CD8-positive, alpha-beta memory T cell (primary cell): ENCODE data around the gene ANGPTL4. TPM values are rescaled to one million over a fixed set of nuclear protein-coding genes. Genes with fewer than 3 reads are reported as not detected.
"Not testable (repeated sequence)": the region's sequence is repeated elsewhere in the genome, so short reads cannot be mapped to it uniquely, and the experiment has no call there.

Experiments used
- CTCF ChIA-PET: fragments of 350-600 bp; sonication (Branson Sonifier 250); formaldehyde crosslinking; loops from one replicate; lab custom pipeline; 2021; ENCODE audit warnings: antibody characterized with exemption; lab: Charles Lee
- POLR2A ChIA-PET: fragments of 350-600 bp; sonication (Branson Sonifier 250); formaldehyde crosslinking; loops from one replicate; lab custom pipeline; 2021; ENCODE audit warnings: antibody characterized with exemption; lab: Charles Lee
- DNase-seq, 5 donors: peaks; one replicate each; pipeline versions ENCODE4 v3.0.0 to v3.0.0-alpha.2; 2020 to 2022; ENCODE audit warnings: mixed read lengths in 1 of 5
- H3K27ac ChIP-seq: one replicate; pipeline ENCODE4 v1.7.0; 2013; ENCODE audit warnings: low read depth, mild to moderate bottlenecking, low read length, moderate library complexity
- H3K27me3 ChIP-seq: 2 replicates; pipeline ENCODE4 v1.7.0; 2013; ENCODE audit warnings: low read length, mild to moderate bottlenecking; ENCODE audit not compliant: insufficient read depth, poor library complexity, severe bottlenecking
- H3K36me3 ChIP-seq: 2 replicates; pipeline ENCODE4 v1.7.0; 2013; ENCODE audit warnings: mild to moderate bottlenecking, low read length, moderate library complexity; ENCODE audit not compliant: insufficient read depth
- H3K4me1 ChIP-seq: 2 replicates; pipeline ENCODE4 v1.7.0; 2013; ENCODE audit warnings: mild to moderate bottlenecking, low read length, moderate library complexity; ENCODE audit not compliant: insufficient read depth
- H3K4me3 ChIP-seq: 2 replicates; pipeline ENCODE4 v1.7.0; 2013; ENCODE audit warnings: mild to moderate bottlenecking, low read length
- H3K9me3 ChIP-seq: 2 replicates; pipeline ENCODE4 v1.7.0; 2013; ENCODE audit warnings: mild to moderate bottlenecking, low read length
- H3K27ac Mint-ChIP-seq, 8 donors: one replicate each; pipeline ENCODE4 v1.8.0; 2020 to 2021; ENCODE audit warnings: mixed read lengths in 8 of 8, mild to moderate bottlenecking in 6 of 8, inconsistent platforms in 3 of 8, moderate library complexity in 3 of 8
- H3K27me3 Mint-ChIP-seq, 2 donors: one replicate each; pipeline ENCODE4 v1.8.0; 2020 to 2021; ENCODE audit warnings: mixed read lengths in 2 of 2, mild to moderate bottlenecking in 1 of 2, moderate library complexity in 1 of 2
- H3K36me3 Mint-ChIP-seq, 3 donors: one replicate each; pipeline ENCODE4 v1.8.0; 2020 to 2021; ENCODE audit warnings: mixed read lengths in 3 of 3, inconsistent platforms in 1 of 3, mild to moderate bottlenecking in 1 of 3
- H3K4me1 Mint-ChIP-seq, 3 donors: one replicate each; pipeline ENCODE4 v1.8.0; 2020 to 2021; ENCODE audit warnings: mixed read lengths in 3 of 3, inconsistent platforms in 1 of 3, mild to moderate bottlenecking in 1 of 3
- H3K4me3 Mint-ChIP-seq, 7 donors: one replicate each; pipeline ENCODE4 v1.8.0; 2020 to 2021; ENCODE audit warnings: mixed read lengths in 7 of 7, mild to moderate bottlenecking in 6 of 7, moderate library complexity in 4 of 7, inconsistent platforms in 2 of 7
- H3K9me3 Mint-ChIP-seq, 5 donors: one replicate each; pipeline ENCODE4 v1.8.0; 2020 to 2022; ENCODE audit warnings: mixed read lengths in 5 of 5, mild to moderate bottlenecking in 3 of 5, moderate library complexity in 2 of 5, inconsistent platforms in 1 of 5
- polyA plus RNA-seq: library from polyadenylated mRNA; unstranded; fragments of 300-500 nt; fragmentation: Illumina TruSeq; gene quantifications from one replicate; pipeline ENCODE4 v1.2.3, GENCODE V29; 2021
- total RNA-seq, 2 experiments: library from RNA; stranded (reverse); gene quantifications; one replicate each; pipeline ENCODE4 v1.2.3, GENCODE V29; 2021

The ANGPTL4 gene
- total and polyA plus RNA-seq, 3 experiments from 2014 or later: 0.28 TPM; not detected in 2

- peak overlapping the region in 1 of 8 donors; percentile 28 for H3K27ac Mint-ChIP-seq
- peaks cover 7% of the 10 kb centered on the region for H3K4me1 ChIP-seq
- peak overlapping the region in 6 of 7 donors; percentile 51 to 69 (median 66) for H3K4me3 Mint-ChIP-seq
- peaks cover 8 to 14% (median 10%) of the 10 kb centered on the region in 3 donors for H3K4me1 Mint-ChIP-seq
- H3K27ac ChIP-seq: no peak overlapping the region
- H3K27me3 ChIP-seq: peaks cover 6% of the 10 kb centered on the region
- CTCF ChIA-PET: interaction anchor here (1.0 to 1.3 kb wide), 2 partner anchors 19 to 245 kb away, joined by 3 read pairs; no protein-coding TSS in a partner anchor
- no peak for DNase-seq
- POLR2A ChIA-PET: no interaction called here
- H3K27me3 Mint-ChIP-seq: peaks cover 12 to 22% of the 10 kb centered on the region in 2 donors
- H3K9me3 ChIP-seq: no peaks in the 10 kb centered on the region
- peaks cover 0 to 2% (median 0%) of the 10 kb centered on the region in 3 donors for H3K36me3 Mint-ChIP-seq
- no peaks in the 10 kb centered on the region for H3K9me3 Mint-ChIP-seq
- no peaks in the 10 kb centered on the region for H3K36me3 ChIP-seq
- H3K4me3 ChIP-seq: no peak overlapping the region
Measured at GRCh38 chr19:8336072-8336569, 27.8 kb upstream of the ANGPTL4 start.

- H3K27me3 ChIP-seq: peaks cover 6% of the 10 kb centered on the region
- Mint-ChIP-seq H3K9me3 (no peaks in the 10 kb centered on the region), H3K36me3 (peaks cover 0 to 2% (median 0%) of the 10 kb centered on the region in 3 donors), H3K4me1 (peaks cover 8 to 16% (median 10%) of the 10 kb centered on the region in 3 donors), H3K4me3 (no peak overlapping the region), H3K27me3 (peaks cover 12 to 22% of the 10 kb centered on the region in 2 donors), H3K27ac (peak overlapping the region in 1 of 8 donors; percentile 46)
- DNase-seq: no peak
- CTCF ChIA-PET: interaction anchor here (0.7 to 1.3 kb wide), 3 partner anchors 18 to 418 kb away, joined by 3 read pairs; no protein-coding TSS in a partner anchor
- POLR2A ChIA-PET: interaction anchor here (0.7 kb wide), 1 partner anchor 19 kb away, joined by 3 read pairs; no protein-coding TSS in a partner anchor
- no peak overlapping the region for H3K27ac ChIP-seq
- peaks cover 7% of the 10 kb centered on the region for H3K4me1 ChIP-seq
- H3K9me3 ChIP-seq: no peaks in the 10 kb centered on the region
- no peak overlapping the region for H3K4me3 ChIP-seq
- H3K36me3 ChIP-seq: no peaks in the 10 kb centered on the region
Measured at GRCh38 chr19:8336660-8337059, 27.3 kb upstream of the ANGPTL4 start.

- Mint-ChIP-seq H3K27ac (no peak overlapping the region), H3K4me1 (peaks cover 9 to 21% (median 10%) of the 10 kb centered on the region in 3 donors), H3K36me3 (peaks cover 0 to 2% (median 0%) of the 10 kb centered on the region in 3 donors), H3K9me3 (no peaks in the 10 kb centered on the region), H3K4me3 (peak overlapping the region in 1 of 7 donors; percentile 14), H3K27me3 (peaks cover 12 to 22% of the 10 kb centered on the region in 2 donors)
- Histone ChIP-seq H3K9me3 (no peaks in the 10 kb centered on the region), H3K36me3 (no peaks in the 10 kb centered on the region), H3K27me3 (peaks cover 6% of the 10 kb centered on the region), H3K4me3 (no peak overlapping the region), H3K27ac (no peak overlapping the region), H3K4me1 (peaks cover 7% of the 10 kb centered on the region)
- CTCF ChIA-PET: interaction anchor here (1.5 kb wide), 1 partner anchor 10 kb away, joined by 3 read pairs; no protein-coding TSS in a partner anchor
- no peak for DNase-seq
- POLR2A ChIA-PET: no interaction called here
Measured at GRCh38 chr19:8337728-8338127, 26.2 kb upstream of the ANGPTL4 start.

GRCh38 chr19:8338835-8339234 lies 25.1 kb upstream of the ANGPTL4 start:
- H3K27ac ChIP-seq: no peak overlapping the region
- H3K9me3 ChIP-seq: no peaks in the 10 kb centered on the region
- Mint-ChIP-seq H3K4me1 (peaks cover 14 to 27% (median 16%) of the 10 kb centered on the region in 3 donors), H3K27ac (no peak overlapping the region), H3K9me3 (no peaks in the 10 kb centered on the region), H3K4me3 (no peak overlapping the region), H3K27me3 (peaks cover 12 to 22% of the 10 kb centered on the region in 2 donors), H3K36me3 (peaks cover 0 to 2% (median 0%) of the 10 kb centered on the region in 3 donors)
- no peak overlapping the region for H3K4me3 ChIP-seq
- H3K36me3 ChIP-seq: no peaks in the 10 kb centered on the region
- H3K4me1 ChIP-seq: peaks cover 7% of the 10 kb centered on the region
- DNase-seq: no peak
- no peaks in the 10 kb centered on the region for H3K27me3 ChIP-seq
- ChIA-PET POLR2A (no interaction called here), CTCF (interaction anchor here (1.5 kb wide), 1 partner anchor 9 kb away, joined by 3 read pairs; no protein-coding TSS in a partner anchor)

GRCh38 chr19:8340341-8341096 lies 23.4 kb upstream of the ANGPTL4 start:
- Histone ChIP-seq H3K36me3 (no peaks in the 10 kb centered on the region), H3K27ac (no peak overlapping the region), H3K9me3 (no peaks in the 10 kb centered on the region), H3K27me3 (no peaks in the 10 kb centered on the region), H3K4me3 (no peak overlapping the region), H3K4me1 (no peaks in the 10 kb centered on the region)
- Mint-ChIP-seq H3K27ac (peak overlapping the region in 6 of 8 donors; percentile 1 to 78 (median 67)), H3K9me3 (no peaks in the 10 kb centered on the region), H3K4me1 (peaks cover 14 to 23% (median 16%) of the 10 kb centered on the region in 3 donors), H3K27me3 (peaks cover 16 to 22% of the 10 kb centered on the region in 2 donors), H3K4me3 (no peak overlapping the region), H3K36me3 (peaks cover 0 to 2% (median 0%) of the 10 kb centered on the region in 3 donors)
- DNase-seq: no peak
- ChIA-PET POLR2A (interaction anchor here (0.7 kb wide), 1 partner anchor 165 kb away, joined by 7 read pairs; no protein-coding TSS in a partner anchor), CTCF (interaction anchor here (1.3 kb wide), 2 partner anchors 14 to 73 kb away, joined by 3 to 4 read pairs; partner anchors contain the start of gene MARCHF2)

- H3K9me3 ChIP-seq, H3K9me3 Mint-ChIP-seq, H3K36me3 Mint-ChIP-seq, H3K27ac ChIP-seq, POLR2A ChIA-PET, H3K27me3 ChIP-seq, H3K4me1 ChIP-seq, H3K36me3 ChIP-seq, DNase-seq, H3K4me3 ChIP-seq: not testable (repeated sequence)
- Mint-ChIP-seq H3K27me3 (peaks cover 8 to 17% of the 10 kb centered on the region in 2 donors), H3K4me3 (peak overlapping the region in 6 of 7 donors; percentile 19 to 82 (median 68)), H3K4me1 (peaks cover 10 to 18% (median 11%) of the 10 kb centered on the region in 3 donors), H3K27ac (peak overlapping the region in 4 of 8 donors; percentile 14 to 85 (median 58))
- CTCF ChIA-PET: interaction anchor here (1.3 kb wide), 1 partner anchor 72 kb away, joined by 3 read pairs; the partner anchor contains the start of gene MARCHF2
Measured at GRCh38 chr19:8341504-8341903, 22.5 kb upstream of the ANGPTL4 start.

- peaks cover 10 to 18% (median 11%) of the 10 kb centered on the region in 3 donors for H3K4me1 Mint-ChIP-seq
- Histone ChIP-seq H3K4me3 (no peak overlapping the region), H3K9me3 (no peaks in the 10 kb centered on the region), H3K27me3 (no peaks in the 10 kb centered on the region), H3K36me3 (no peaks in the 10 kb centered on the region), H3K4me1 (no peaks in the 10 kb centered on the region), H3K27ac (no peak overlapping the region)
- peaks cover 6 to 13% of the 10 kb centered on the region in 2 donors for H3K27me3 Mint-ChIP-seq
- DNase-seq: no peak
- H3K4me3 Mint-ChIP-seq: peak overlapping the region; percentile 55 to 82 (median 77)
- peak overlapping the region in 5 of 8 donors; percentile 35 to 85 (median 64) for H3K27ac Mint-ChIP-seq
- ChIA-PET POLR2A (no interaction called here), CTCF (interaction anchor here (0.6 to 3.1 kb wide), 4 partner anchors 11 to 229 kb away, joined by 3 to 18 read pairs (median 3); partner anchors contain the start of gene MARCHF2)
- no peaks in the 10 kb centered on the region for H3K9me3 Mint-ChIP-seq
- H3K36me3 Mint-ChIP-seq: peaks cover 0 to 2% (median 0%) of the 10 kb centered on the region in 3 donors
Measured at GRCh38 chr19:8342316-8342683, 21.7 kb upstream of the ANGPTL4 start.
